GM18508 (cell line): Measurements from ENCODE around the gene SLC4A3.

ENCODE experiments used
- ATAC-seq: cut with Tn5 transposase; IDR thresholded peaks from one replicate; pipeline ENCODE4 v1.9.1; 2021; ENCODE audit warnings: moderate number of reproducible peaks; ENCODE audit not compliant: insufficient read depth, unreplicated experiment

Gene SLC4A3

DNA sequence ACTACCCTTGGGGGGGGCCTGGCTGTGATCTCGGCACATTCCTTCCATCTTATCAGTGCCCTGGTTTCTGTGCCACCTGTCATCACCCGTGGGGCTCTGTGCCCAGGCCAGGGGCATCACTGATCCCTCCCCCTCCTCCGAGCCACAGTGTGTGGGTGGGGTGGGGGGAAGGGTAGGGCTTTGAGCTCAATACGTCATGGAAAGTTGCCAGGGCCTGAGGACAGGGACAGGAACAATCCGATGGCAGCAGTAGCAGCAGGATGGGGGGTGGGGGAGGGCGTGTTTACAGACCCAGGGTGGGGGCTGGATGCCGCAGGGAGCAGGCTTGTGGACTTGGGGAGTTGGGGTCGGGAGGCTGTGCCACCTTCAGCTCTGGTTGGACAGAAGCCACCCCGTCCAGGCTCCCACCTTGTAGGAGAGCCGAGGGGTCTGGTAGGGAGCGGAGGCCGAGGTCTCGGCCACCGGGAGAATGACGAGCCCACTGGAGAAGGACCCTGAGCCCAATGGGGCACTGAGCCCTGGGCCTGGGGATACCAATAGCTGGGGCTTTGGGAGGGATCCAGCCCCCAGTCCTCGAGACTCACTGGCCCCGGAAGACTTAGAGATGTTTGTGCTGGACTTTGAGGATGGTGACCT is 3.5 kb downstream of the SLC4A3 start:
- no peak for ATAC-seq

DNA sequence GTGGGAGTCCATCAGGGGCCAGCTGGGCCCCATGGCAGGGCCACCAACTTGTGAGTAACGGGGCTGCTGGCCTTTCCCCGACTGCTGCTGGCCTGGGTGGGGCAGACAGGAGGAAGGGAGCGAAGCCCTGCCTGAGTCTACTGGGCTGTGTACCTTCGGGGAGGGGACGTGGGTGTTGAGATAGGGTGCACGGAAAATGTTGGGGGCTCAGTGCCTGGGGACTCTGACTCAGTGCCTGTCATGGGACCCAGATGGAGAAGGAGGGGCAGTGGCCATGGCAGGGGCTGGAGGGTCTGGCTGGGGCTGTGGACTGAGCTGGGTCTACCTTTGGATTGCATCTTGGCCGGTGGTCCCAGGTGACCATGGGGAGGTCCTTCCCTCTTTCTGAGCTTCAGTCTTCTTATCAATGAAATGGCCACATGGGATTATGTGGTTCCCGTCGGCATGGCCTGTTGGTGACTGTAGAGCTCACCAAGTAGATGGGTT is 4.0 kb downstream of the SLC4A3 start:
- no peak for ATAC-seq

DNA sequence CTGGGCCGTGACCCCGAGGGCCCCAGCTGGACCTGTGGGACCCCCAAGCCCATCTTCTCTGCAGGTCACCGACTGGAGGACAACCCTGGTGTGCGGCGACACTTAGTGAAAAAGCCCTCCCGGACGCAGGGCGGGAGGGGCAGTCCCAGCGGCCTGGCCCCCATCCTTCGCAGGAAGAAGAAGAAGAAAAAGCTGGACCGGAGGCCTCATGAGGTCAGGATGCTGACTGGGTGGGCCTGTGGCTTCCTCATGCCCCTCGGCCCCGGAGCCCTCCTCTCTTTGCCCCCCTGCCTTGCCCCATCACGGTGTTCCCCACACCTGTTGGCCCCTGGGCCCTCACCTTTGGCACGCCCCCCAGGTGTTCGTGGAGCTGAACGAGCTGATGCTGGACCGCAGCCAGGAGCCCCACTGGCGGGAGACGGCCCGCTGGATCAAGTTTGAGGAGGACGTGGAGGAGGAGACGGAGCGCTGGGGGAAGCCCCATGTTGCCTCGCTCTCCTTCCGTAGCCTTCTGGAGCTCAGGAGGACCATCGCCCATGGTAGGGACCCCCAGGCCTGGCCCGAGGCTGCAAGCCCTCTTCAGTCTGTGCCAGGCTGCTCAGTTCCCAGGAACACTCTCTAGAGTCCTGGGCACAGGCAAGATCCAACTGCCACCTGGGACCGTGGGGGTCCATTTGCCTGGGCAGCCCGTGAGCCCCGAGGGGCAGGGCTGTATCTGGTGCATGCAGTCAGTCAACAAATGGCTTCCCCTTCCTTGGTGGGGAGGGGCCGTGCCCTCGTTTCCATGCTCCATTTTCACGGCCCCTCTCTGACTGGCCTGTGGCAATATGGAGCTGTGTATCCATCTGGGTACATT is 4.7 kb downstream of the SLC4A3 start:
- ATAC-seq = no peak

DNA sequence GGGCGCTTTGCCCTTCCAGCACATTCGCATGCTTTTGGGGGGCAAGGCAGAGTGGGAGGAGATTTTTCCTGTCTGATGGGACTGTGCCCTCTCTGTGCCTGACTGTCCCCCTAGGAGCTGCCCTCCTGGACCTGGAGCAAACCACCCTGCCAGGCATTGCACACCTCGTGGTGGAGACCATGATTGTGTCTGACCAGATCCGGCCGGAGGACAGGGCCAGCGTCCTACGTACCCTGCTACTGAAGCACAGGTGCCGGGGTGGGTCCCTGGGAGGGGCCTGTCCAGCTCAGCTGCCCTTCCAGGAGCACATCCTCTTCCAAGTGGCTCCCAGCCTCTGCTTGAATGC is 5.3 kb downstream of the SLC4A3 start:
- no peak for ATAC-seq

DNA sequence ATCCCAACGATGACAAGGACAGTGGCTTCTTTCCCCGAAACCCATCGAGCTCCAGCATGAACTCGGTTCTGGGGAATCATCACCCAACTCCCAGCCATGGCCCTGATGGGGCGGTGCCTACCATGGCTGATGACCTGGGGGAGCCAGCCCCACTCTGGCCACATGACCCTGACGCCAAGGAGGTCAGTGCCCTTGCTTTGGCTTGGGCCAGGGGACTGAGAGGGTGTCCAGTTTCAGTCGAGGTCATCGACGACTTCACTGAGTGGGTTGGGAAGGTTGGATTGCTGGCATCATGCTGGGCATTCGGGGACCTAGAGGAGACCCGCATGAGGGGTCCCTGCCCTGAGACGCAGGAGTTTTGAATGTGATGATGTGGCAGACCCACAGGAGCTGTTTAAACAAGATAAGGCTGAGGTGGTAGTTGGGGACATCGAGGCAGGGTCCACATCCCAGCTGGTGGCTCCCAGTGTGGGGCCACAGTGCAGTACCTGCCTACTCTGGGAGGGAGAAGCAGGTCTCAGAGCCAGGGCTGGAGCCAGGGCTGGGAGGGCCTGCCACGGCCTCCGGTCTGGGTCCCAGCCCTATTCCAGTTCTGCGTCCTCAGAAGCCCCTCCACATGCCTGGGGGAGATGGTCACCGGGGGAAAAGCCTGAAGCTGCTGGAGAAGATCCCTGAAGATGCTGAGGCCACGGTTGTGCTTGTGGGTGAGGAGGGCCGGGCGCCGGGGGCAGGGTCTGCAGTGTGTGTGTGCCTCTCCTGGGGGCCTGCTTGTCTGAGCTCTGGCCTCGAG is 6.0 kb downstream of the SLC4A3 start:
- ATAC-seq = no peak

DNA sequence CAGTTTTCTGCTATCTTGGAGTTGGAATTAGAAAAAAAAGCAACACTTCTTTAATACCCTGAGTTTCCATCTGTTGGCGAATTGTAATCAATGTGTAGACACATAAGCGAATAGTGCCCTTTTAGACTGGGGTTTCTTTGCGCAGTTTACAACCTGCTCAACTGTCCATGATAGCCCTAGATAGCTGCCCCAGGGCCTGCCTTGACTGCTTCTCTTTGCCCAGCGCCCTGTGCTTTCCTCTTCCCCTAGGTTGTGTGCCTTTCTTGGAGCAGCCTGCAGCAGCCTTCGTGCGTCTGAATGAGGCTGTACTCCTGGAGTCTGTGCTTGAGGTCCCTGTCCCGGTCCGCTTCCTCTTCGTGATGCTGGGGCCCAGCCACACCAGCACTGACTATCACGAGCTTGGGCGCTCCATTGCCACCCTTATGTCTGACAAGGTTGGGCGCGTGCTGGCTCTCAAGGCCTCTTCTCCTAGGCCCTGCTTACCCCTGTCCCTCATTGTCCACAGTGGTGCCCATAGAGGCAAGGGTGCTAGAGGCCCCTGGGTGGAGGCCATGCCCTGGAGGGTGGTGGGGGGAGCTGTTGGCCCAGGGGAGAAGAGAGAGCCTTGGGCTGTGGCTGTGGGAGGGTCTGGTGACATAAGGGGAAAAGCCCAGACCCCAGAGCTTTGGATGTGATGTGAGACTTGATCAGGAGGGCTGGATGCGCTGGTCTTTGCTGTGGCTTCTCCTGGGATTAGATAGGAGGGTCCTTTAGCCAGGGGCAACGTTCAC is 6.9 kb downstream of the SLC4A3 start:
- no peak for ATAC-seq

DNA sequence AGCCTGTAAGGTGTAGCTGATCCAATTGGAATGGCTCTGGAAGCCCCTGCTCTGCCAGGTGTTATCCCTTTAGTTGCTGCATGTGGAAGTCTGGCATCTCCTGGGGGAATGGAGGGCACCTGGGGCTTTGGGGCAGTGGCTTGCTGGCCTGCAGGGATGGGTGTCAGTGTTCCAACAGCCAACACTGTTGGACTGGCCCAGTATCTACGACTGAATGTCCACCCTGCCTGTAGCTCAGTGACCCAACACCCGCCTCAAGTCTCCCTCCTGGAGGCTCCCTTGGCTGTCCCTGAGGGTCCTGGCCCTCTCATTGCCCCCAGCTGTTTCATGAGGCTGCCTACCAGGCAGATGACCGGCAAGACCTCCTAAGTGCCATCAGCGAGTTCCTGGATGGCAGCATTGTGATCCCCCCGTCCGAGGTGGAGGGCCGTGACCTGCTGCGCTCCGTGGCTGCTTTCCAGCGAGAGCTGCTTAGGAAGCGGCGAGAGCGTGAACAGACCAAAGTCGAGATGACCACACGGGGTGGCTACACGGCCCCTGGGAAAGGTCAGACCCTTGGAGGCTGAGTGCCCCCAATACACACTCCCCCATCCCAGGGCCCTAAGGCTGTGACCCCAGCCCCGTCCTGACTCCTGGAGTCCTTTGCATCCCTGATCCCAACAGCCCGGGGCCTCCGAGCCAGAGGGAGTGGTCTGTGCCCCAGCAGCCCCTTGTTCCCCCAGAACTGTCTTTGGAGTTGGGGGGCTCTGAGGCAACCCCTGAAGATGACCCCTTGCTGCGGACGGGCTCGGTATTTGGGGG is 7.7 kb downstream of the SLC4A3 start:
- no peak for ATAC-seq

DNA sequence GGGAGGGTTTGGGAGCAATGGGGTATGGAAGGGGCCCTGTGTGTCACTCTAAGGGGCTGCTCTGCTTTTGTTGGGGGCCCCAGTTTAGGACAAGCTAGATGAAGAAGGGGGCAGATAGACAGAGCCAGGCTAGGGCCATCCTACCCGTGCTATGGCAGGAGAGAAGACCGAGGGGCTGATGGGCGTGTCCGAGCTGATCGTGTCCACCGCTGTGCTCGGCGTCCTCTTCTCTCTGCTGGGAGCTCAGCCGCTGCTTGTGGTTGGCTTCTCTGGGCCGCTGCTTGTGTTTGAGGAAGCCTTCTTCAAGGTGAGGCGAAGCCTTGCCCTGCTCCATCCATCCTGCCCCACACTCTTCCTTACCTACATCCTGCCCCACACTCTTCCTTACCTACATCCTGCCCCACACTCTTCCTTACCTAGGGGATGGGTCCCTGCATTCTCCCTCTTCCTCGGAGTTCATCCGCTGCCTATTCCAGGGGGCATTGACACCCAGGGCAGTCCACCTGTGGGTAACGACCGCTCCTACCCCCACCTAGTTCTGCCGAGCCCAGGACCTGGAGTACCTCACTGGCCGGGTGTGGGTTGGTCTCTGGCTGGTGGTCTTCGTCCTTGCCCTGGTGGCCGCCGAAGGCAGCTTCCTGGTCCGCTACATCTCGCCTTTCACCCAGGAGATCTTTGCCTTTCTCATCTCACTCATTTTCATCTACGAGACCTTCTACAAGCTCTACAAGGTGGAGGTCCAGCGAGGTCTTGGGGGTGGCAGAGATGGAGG is 8.9 kb downstream of the SLC4A3 start:
- ATAC-seq = no peak

DNA sequence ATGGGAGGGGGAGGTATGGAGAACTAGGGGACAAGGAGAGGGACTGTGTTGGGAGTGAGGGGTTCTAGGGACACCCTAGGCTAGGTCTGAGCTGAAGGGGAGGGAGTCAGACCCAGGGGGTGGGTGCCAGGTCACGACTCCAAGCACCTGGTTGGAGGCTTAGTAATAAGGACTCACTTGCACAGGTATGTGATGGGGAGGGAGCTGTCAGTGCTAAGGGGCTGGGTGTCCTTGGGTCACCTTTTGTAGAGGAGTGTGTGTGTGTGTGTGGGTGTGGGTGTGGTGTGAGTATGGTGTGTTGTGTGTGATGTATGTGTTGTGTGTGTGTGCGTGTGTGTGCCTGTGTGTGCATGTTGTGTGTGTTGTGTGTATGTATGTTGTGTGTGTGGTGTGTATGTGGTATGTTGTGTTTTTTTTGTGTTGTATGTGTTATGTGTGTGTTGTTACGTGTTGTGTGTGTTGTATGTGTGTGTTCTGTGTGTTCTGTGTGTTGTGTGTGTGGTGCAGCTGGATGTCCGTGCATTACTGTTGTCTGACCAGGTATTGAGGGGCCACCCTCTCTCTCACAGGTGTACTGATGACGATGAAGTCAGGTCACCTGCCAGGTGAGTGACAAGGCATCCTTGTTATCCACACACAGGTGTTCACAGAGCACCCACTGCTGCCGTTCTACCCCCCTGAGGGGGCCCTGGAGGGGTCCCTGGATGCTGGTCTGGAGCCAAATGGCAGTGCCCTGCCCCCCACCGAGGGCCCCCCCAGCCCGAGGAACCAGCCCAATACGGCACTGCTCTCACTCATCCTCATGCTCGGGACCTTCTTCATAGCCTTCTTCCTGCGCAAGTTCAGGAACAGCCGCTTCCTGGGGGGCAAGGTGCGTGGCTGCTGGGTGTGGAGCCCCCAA is 9.8 kb downstream of the SLC4A3 start:
- no peak for ATAC-seq

DNA sequence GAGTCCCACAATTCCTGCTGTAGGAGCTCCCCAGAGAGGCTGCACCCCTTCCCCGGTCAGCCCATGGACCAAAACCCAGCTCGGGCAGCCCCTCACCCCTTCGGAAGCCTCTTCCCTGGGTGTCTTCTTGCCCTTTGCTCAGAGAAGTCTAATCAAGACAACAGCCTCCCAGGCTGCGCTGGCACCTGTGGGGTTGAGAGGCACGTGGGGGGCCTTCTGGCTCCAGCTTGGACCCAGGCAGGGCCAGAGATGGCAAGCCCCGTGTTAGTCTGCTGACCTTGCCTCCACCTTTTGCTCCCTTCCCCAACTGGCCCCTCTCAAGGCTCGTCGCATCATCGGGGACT is 10.4 kb downstream of the SLC4A3 start:
- ATAC-seq = no peak

DNA sequence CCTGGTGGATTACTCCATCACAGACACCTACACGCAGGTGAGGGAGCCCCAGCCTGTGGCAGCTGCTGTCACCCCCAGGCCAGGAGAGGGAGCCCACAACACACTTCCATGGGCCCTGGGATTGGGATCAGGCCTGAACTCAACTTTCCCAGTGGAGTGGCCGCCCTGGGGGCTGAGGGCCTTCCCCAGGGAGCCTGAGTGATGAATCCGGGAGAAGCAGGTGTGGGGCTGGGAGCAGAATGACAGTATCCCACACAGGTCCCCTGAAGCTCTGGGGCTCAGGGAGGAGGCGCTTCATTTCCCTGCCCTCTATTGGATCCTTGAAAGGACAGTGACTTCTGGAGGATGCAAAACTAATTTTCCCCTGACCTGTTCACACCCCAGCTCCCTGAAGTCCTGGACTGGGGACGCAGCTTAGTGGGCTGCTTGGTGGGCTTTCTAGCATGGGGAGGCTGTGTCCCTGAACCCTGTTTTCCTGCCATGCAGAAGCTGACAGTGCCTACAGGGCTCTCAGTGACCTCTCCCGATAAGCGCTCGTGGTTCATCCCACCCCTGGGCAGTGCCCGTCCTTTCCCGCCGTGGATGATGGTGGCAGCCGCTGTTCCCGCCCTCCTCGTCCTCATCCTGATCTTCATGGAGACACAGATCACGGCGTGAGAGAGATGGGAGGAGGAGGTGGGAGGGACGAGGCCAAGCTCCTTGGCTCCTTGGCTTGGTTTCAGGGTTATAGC is 11.0 kb downstream of the SLC4A3 start:
- no peak for ATAC-seq

DNA sequence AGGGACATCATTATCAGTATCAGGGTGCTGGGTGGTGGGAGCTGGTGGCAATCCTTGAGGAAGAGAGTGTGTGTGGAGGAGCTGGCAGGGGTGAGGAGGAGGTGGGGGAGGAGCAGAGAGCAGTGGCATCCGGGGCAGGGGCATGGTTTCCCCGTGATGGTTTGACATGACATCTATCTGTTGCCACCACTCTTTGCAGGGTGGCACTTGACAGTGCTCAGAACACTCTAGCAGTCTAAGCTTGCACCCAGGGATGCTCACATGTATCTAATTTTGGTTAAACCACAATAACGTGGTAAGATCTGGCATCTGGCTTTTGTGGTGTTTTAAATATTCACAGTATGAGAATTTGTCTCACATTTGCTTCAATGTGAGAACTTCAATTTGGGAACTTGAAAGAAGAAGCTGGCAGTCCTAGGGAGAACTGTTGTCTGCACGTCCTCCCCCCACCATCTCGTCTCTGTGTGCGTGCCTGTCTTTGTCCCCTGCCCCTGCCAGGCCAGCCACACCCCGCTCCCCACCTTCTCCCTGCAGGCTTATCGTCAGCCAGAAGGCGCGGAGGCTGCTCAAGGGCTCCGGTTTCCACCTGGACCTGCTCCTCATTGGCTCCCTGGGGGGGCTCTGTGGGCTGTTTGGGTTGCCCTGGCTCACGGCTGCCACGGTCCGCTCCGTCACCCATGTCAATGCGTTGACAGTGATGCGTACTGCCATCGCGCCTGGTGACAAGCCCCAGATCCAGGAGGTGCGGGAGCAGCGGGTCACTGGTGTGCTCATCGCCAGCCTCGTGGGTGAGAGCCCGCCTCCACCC is 11.7 kb downstream of the SLC4A3 start:
- ATAC-seq = no peak

DNA sequence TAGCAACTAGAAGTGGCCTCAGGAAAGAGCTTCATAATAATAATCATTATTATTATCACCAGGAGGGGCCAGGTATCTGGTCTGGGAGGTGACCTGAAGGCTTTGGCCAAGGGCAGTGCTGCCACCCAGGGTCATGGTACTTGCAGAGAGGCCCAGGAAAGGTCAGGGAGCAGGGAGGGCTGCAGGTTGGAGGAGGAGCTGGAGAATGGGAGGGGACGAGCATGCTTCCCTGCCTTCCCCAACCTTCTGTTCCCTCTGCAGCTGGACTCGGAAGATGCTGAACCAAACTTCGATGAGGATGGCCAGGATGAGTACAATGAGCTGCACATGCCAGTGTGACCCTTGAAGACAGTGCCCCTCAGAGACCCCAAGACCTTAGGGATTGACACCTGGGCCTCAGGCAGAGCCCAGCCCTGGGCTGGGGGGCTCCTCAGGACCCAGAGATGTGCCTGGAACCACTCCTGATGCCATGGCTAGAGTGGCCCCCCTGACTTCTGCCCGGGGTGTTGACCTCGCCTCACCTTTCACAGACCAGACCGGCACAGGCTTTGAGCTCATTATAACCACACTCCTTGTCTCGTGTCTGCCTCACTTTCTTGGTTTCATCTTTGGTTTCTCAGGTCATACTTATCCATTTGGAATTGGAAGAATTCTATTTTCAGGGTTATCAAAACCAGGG is 14.1 kb downstream of the SLC4A3 start:
- ATAC-seq = no peak

DNA sequence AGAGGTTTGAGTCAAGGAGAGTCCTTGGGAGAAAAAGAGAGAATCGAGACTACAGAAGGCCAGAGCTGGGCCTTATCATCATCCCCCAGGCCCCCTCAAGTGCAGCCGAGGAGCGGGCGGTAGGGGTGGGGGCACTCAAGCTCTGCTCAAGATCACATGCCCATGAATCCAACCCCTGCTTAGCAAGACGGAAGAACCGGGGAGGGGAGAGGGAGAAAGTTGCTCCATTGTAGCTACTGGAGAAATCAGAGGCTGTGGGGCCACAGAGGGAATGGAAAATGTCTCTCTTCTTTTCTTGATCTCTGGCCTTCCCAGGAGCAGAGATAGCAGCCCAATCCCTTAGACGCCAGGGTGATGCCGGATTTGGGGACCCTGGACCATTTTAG is 14.6 kb downstream of the SLC4A3 start:
- ATAC-seq = no peak

DNA sequence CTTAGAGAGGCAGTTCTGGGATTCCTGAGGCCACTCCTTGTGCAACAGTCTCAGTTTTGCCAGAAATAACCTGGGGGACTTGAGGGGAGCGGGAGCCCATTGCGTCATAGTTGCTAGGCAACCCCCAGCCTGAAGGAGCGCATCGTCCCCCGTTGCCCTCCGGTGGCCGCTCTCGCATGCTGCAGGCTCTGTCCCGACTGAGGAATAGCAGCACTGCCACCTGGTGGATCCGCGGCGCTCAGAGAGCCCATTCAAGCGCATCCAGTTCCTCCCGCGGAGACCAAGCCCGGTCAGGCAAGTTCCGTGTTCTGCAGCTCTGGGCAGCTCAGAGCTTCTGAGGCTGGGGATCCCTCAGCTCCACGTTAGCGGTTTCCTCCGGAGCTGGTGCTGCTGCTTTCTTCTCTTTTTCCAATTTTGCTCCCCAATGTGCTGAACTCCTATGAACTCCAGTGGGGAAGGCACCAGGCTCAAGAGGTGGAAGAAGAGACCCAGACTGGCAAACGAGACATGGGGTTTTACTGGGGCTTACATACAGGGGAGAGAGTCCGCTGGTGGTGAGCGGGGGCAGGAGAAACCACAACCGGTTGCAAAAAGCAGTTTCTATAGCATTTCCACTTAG is 15.1 kb downstream of the SLC4A3 start:
- peak; percentile 97 for ATAC-seq

DNA sequence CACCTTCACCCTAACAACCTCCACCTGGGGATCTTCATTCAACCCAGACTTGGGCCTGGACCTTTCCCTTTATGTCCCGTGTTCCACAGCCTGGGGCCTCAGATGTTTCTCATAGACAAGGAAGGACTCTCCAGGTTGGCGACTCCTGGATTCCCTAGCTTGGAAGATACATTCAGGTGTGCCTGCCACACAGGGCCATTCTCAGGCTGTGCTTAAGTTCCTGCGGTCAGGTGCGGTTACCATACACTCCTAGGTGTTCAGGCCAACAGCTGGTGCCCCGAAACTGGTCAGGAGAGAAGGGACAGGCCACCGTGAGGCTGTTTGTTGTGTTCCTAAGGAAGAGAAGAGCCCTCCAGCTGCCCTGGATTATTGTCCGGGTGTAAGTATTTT is 15.6 kb downstream of the SLC4A3 start:
- ATAC-seq = no peak
